HTR-8/SVneo (cell line): ENCODE measurements around the gene FMC1.
"Not testable (repeated sequence)": the region's sequence is repeated elsewhere in the genome, so short reads cannot be mapped to it uniquely, and the experiment has no call there.

Source experiments
- DNase-seq: peaks from one replicate; pipeline ENCODE4 v3.0.0; 2011; ENCODE audit warnings: low spot score, mixed read lengths; ENCODE audit not compliant: insufficient read length
- FAIRE-seq: peaks from 2 replicates; lab custom pipeline; 2011; peaks lifted over from hg19 to GRCh38; lab: Jason Lieb, UNC

Gene FMC1

GRCh38 chr7:139341058-139341775, at the start of gene FMC1:
FMC1 (plus strand) TSS chr7:139341337; CDS start chr7:139341385, 48 bp downstream.
- FAIRE-seq (no peak), DNase-seq (peak; percentile 62)

GRCh38 chr7:139292821-139293220, 48.3 kb upstream of the FMC1 start:
- FAIRE-seq (no peak), DNase-seq (no peak)

DNA sequence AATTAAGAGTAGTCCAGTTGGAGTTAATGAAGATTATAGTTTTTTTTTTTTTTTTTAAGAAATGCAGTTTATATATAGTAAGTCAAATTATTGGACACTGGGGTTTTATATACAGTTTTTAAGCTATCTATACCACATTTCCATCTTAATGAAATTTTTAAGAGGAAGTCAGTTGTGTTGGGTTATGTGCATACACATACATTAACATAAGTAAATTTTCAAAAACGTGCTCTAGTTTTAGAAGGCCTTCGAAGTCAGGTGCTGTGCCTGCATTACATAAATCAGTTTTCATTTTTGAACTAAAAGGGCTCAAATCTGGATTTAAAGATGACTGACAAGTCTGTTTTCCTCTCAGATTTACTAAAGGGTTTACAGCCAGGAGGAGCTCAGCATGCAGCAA, 47.6 kb upstream of the FMC1 start:
- DNase-seq = no peak
- no peak for FAIRE-seq

GRCh38 chr7:139294241-139294640, 46.9 kb upstream of the FMC1 start:
- DNase-seq (no peak), FAIRE-seq (no peak)

DNA sequence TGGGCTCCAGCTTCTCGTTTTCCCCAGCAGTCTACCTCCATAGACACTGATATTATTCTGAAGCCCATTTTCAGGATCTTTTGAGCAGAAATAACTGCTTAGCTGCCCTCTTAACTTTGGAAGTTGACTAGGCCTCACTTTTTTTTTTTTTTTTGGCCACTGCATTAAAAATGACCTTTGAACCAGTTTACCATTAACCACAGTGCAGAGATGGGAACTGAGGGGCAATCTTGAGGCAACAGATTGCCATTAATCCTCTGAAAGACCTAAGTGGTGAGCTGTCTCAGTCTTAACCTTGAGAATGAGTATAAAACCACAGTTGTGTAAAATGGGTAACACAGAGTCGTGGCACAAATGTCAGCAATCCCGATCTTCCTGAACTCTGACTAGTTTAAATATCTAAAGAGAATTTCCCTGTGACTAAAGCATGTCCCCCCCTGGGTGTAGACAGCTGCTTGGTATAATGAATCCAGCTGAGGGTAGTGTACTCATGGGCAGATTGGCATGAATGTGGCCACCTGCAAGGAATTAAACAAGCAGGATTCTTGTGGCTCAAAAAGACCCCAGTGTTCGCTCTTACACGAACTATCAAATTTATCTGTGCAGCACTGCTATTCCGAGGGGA, 46.1 kb upstream of the FMC1 start:
- DNase-seq (no peak), FAIRE-seq (no peak)

- DNase-seq (no peak), FAIRE-seq (no peak)
These were observed 43.3 kb upstream of the FMC1 start for GRCh38 chr7:139297795-139298194.

GRCh38 chr7:139299296-139299695, 41.8 kb upstream of the FMC1 start:
- DNase-seq (no peak), FAIRE-seq (no peak)

DNA sequence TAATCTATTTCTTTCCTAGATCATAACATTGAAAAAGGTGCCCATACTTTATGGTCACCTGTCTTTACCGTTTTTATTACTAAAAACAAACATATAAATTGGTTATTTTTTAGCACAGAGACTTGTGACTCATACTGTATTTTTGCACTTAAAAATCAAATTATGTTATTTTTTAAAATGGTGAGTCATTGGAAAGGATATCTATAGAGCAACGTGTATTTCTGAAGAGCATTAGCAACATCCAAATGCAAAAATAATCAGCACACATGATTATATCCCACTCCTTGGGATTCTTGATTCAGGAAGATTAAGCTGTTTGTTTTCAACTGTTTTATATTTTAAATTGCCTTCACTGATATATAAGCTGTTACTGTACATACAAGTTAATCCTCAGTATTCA, 40.7 kb upstream of the FMC1 start:
- no peak for FAIRE-seq
- no peak for DNase-seq

- FAIRE-seq = no peak
- DNase-seq = no peak
These were observed 36.6 kb upstream of the FMC1 start for GRCh38 chr7:139304517-139304916.

GRCh38 chr7:139317939-139318505, 23.1 kb upstream of the FMC1 start:
- no peak for DNase-seq

DNA sequence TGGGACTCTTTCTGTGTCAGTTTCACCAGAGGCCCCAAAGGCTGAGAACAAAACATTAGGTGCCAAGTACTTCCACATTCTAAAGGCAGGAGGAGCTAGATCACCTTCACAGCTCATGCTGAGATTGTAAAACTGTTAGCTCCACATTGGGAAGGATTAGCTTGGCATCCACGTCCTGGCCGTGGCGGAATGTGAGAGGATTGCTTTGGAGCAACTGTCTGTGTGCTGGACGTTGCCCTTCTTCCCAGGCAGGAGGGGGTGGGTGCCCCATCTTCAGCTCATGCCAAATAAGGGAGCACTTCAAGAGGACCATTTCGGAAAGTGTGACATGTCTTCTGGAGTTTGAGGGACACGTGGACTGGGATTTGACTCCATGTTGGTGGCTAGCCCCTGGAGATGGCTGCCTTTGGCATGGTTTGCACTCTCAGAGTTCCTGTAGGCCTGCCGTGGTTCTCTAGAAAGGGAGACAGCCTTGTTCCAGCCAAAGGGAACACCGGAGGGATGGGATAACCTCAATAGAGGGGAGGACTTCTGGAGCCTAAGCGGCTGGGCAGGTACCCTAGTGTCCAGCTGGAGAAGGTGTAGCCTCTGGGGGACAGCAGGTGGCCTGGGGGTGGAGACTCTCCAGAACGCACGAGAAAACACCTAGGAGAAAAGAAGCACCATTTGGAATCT, 19.9 kb upstream of the FMC1 start:
- DNase-seq (peak; percentile 15), FAIRE-seq (no peak)

More at GRCh38 chr7:139317939-139318505, 23.1 kb upstream of the FMC1 start:
- FAIRE-seq = no peak

DNA sequence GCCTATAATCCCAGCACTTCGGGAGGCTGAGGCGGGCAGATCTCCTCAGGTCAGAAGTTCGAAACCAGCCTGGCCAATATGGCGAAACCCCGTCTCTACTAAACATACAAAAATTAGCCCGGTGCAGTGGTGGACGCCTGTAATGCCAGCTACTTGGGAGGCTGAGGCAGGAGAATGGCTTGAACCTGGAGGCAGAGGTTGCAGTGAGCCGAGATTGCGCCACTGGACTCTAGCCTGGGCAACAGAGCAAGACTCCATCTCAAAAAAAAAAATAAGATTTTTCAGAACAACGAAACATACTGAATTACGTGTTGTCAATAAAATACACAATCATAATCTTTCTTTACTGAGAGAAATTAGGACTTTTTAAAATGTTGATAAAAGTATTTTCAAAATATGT, 16.4 kb upstream of the FMC1 start:
- FAIRE-seq = not testable (repeated sequence)

GRCh38 chr7:139328375-139328774, 12.8 kb upstream of the FMC1 start:
- DNase-seq (peak; percentile 41), FAIRE-seq (no peak)

More for the DNA sequence above, 16.4 kb upstream of the FMC1 start:
- DNase-seq = not testable (repeated sequence)

- FAIRE-seq (no peak), DNase-seq (no peak)
These were observed 12.0 kb upstream of the FMC1 start for GRCh38 chr7:139329119-139329518.

DNA sequence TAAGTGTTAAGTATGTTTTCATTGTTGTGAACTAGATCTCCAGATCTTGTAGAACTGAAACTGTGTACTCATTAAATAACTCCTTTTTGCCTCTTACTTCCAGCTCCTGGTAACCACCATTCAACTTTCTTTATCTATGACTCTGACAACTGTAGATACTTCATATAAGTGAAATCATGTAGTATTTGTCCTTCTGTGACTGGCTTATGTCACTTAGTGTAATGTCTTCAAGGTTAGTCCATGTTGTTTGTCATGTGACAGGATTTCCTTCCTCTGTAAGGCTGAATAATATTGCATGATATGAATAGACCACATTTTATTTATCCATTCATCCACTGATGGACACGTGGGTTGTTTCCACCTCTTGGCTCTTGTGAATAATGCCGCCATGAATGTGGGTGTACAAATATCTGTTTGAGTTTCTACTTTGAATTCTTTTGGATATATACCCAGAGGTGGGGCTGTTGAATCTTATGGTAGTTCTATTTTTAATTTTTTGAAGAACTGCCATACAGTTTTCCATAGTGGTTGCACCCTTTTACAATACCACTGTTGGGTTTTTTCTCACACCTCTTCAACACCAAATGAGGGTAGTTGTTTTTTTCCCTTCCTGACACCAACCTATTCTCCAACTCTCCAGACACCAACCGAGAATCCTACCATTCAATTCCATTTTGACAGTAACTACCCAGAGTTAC, 10.7 kb upstream of the FMC1 start:
- no peak for FAIRE-seq
- DNase-seq = no peak

GRCh38 chr7:139332697-139333359, 8.3 kb upstream of the FMC1 start:
- FAIRE-seq (no peak), DNase-seq (no peak)

GRCh38 chr7:139333443-139333842, 7.7 kb upstream of the FMC1 start:
- FAIRE-seq = not testable (repeated sequence)

DNA sequence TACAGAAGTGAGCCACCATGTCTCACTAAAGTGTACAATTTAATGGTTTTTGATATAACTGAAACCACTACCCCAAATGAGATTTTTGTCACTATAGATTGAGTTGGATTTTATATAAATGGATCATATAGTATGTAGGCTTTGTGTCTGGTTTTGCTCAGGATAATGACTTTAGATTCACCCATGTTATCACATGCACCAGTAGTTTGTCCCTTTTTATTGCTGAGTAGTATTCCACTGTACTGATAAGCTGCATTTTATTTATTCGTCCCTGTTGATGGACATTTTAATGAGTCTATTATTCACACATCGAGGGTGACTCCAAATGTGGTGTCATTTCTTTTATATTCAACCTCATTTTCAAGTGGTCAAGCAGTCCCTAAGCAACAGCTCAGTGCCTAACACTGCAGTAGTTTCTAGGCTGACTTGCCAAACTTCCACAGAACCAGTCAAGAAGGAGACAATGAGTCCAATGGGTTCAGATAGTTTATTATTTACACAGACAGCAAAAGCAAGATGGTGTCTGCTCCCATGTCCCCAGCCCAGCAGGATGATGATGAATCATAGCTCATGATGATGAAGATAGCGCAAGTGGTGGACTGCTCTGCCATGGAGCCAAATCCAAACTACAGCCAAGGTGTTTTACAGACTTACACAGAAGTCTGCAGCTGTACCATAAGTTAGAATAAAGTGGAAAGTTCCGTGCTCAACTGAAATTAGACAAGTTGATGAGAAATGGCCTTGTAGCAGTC, 6.6 kb upstream of the FMC1 start:
- DNase-seq = no peak
- FAIRE-seq = no peak

More at GRCh38 chr7:139333443-139333842, 7.7 kb upstream of the FMC1 start:
- not testable (repeated sequence) for DNase-seq

- DNase-seq = no peak
- no peak for FAIRE-seq
These were observed 2.1 kb upstream of the FMC1 start for GRCh38 chr7:139339025-139339424.
